Measurements from ENCODE around the gene TMEM106B.
"Not testable (repeated sequence)": the region's sequence is repeated elsewhere in the genome, so short reads cannot be mapped to it uniquely, and the experiment has no call there.

DNA sequence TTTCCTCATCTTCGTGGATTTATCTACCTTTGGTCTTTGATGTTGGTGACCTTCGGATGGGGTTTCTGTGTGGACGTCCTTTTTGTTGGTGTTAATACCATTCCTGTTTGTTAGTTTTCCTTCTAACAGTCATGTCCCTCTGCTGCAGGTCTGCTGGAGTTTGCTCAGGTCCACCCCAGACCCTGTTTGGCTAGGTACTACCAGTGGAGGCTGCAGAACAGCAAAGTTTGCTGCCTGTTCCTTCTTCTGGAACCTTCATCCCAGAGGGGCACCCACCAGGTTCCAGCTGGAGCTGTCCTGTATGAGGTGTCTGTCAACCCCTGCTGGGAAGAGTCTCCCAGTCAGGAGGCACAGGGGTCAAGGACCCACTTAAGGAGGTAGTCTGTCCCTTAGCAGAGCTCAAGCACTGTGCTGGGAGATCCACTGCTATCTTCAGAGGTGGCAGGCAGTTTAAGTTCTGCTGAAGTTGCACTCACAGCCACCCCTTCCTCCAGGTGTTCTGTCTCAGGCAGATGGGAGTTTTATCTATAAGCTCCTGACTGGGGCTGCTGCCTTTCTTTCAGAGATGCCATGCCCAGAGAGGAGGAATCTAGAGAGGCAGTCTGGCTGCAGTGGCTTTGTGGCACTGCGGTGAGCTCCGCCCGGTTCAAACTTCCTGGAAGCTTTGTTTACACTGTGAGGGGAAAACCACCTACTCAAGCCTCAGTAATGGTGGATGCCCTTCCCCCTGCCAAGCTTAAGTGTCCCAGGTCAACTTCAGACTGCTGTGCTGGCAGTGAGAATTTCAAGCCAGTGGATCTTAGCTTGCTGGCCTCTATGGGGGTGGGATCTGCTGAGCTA is 40.9 kb upstream of the TMEM106B start:
- not testable (repeated sequence) for TF ChIP-seq EP300 (IDR thresholded peaks at IDR 0.05)
- TF ChIP-seq, protein P1, sequence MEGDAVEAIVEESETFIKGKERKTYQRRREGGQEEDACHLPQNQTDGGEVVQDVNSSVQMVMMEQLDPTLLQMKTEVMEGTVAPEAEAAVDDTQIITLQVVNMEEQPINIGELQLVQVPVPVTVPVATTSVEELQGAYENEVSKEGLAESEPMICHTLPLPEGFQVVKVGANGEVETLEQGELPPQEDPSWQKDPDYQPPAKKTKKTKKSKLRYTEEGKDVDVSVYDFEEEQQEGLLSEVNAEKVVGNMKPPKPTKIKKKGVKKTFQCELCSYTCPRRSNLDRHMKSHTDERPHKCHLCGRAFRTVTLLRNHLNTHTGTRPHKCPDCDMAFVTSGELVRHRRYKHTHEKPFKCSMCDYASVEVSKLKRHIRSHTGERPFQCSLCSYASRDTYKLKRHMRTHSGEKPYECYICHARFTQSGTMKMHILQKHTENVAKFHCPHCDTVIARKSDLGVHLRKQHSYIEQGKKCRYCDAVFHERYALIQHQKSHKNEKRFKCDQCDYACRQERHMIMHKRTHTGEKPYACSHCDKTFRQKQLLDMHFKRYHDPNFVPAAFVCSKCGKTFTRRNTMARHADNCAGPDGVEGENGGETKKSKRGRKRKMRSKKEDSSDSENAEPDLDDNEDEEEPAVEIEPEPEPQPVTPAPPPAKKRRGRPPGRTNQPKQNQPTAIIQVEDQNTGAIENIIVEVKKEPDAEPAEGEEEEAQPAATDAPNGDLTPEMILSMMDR (IDR thresholded peaks at IDR 0.05) = not testable (repeated sequence)

Data from ovary (tissue), 3 donors.